Spleen (tissue), 7 donors: ENCODE data around the gene CYBA.
A peak's percentile ranks its signal among the peaks of the same experiment; 100 is the strongest.

ENCODE experiments used
- CTCF ChIP-seq, 11 experiments: fragments of 200-600 bp in 7 of 11; fragments of 450-650 bp in 4 of 11; sonication (generic) in 4 of 11; IDR thresholded peaks in 8 of 11; conservative IDR thresholded peaks in 3 of 11; 1 replicate in 7 of 11; 2 replicates in 4 of 11; pipeline versions ENCODE4 v1.4.0 to v1.8.0; 2016 to 2021; ENCODE audit warnings: antibody characterized with exemption in 11 of 11, inconsistent platforms in 4 of 11, mild to moderate bottlenecking in 1 of 11
- POLR2A ChIP-seq, 3 donors: fragments of 450-650 bp; IDR thresholded peaks; one replicate each; pipeline ENCODE4 v1.5.1; 2017; ENCODE audit warnings: antibody characterized with exemption in 3 of 3, mild to moderate bottlenecking in 1 of 3
- POLR2AphosphoS5 ChIP-seq, 3 donors: sonication (generic); formaldehyde crosslinking; IDR thresholded peaks; one replicate each; pipeline ENCODE4 v1.5.1; 2017; ENCODE audit warnings: antibody characterized with exemption in 3 of 3
- donor health status: DM: no; HTN: no; CAD: no; lungs with moderate emphysema.
- donor health status: DM: no; HTN: no; CAD: no.
- donor health status: DM: no; HTN: no; CAD: no.

DNA sequence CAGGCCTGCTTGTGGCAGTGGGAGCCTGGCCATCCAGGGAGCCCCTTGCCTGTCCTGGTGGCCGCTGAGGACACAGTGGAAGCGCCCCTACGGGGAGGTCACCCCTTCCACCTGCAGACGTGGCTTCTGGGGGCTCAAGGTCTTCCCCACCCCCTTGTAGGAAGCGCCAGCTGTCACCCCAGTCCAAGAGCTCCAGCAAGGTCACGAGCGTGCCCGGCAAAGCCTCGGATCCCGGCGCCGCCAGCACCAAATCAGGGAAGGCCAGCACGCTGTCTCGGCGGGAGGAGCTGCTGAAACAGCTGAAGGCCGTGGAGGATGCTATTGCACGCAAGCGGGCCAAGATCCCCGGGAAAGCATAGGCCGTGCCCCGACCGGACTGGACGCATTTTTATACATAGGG is 19.9 kb downstream of the CYBA start:
- TF ChIP-seq CTCF (IDR thresholded peaks at IDR 0.05 in 8 of 11, conservative IDR thresholded peaks at IDR 0.05 in 3 of 11) (no peak), POLR2A (IDR thresholded peaks at IDR 0.05) (no peak), POLR2AphosphoS5 (IDR thresholded peaks at IDR 0.05) (peak in 2 of 3 donors; percentile 10 to 47)
